Lung (tissue), 12 donors: Measurements from ENCODE around the gene PTPN3. TPM values are rescaled to one million over a fixed set of nuclear protein-coding genes. Genes with fewer than 3 reads are reported as not detected.

Experiments
- ATAC-seq: fragments of 200-7000 bp; cut with Tn5 transposase; one replicate; pipeline ENCODE4 v1.9.1; 2020; ENCODE audit warnings: moderate number of reproducible peaks; ENCODE audit not compliant: insufficient read depth, low FRiP score
- DNase-seq, 3 donors: peaks; one replicate each; pipeline ENCODE4 v3.0.0-alpha.2; 2013 to 2017
- H3K27ac ChIP-seq, 2 donors: one replicate each; pipeline ENCODE4 v1.5.1; 2013; ENCODE audit warnings: mild to moderate bottlenecking in 2 of 2, moderate library complexity in 2 of 2, control low read depth in 1 of 2, inconsistent platforms in 1 of 2, low read depth in 1 of 2, low read length in 1 of 2
- H3K27me3 ChIP-seq, 3 donors: one replicate each; pipeline ENCODE4 v1.5.1; 2013; ENCODE audit warnings: low read length in 2 of 3; ENCODE audit not compliant: control insufficient read depth in 3 of 3, insufficient read depth in 3 of 3
- H3K36me3 ChIP-seq, 4 donors: one replicate each; pipeline ENCODE4 v1.5.1; 2013; ENCODE audit warnings: low read length in 4 of 4, mild to moderate bottlenecking in 1 of 4, moderate library complexity in 1 of 4; ENCODE audit not compliant: control insufficient read depth in 4 of 4, insufficient read depth in 4 of 4
- H3K4me1 ChIP-seq, 5 donors: one replicate each; pipeline ENCODE4 v1.5.1; 2013; ENCODE audit warnings: low read length in 5 of 5, mild to moderate bottlenecking in 2 of 5, moderate library complexity in 1 of 5; ENCODE audit not compliant: control insufficient read depth in 5 of 5, insufficient read depth in 5 of 5
- H3K4me3 ChIP-seq: one replicate; pipeline ENCODE4 v1.5.1; 2013; ENCODE audit warnings: mild to moderate bottlenecking, control low read depth, moderate library complexity
- H3K9ac ChIP-seq, 2 donors: one replicate each; pipeline ENCODE4 v1.5.1; 2013; ENCODE audit warnings: low read length in 2 of 2, control low read depth in 1 of 2; ENCODE audit not compliant: insufficient read depth in 1 of 2
- H3K9me3 ChIP-seq, 4 donors: one replicate each; pipeline ENCODE4 v1.5.1; 2013; ENCODE audit warnings: low read length in 3 of 4, mild to moderate bottlenecking in 1 of 4, moderate library complexity in 1 of 4; ENCODE audit not compliant: control insufficient read depth in 4 of 4, insufficient read depth in 3 of 4
- WGBS, 2 donors: extraction: QIAGEN DNeasy Blood & Tissue Kit; methylation state at CpG; one replicate each; pipeline ENCODE4 v1.1.7; 2013; 5-methylcytosine and 5-hydroxymethylcytosine counted together
- polyA plus RNA-seq, 2 donors: library from polyadenylated mRNA; stranded (reverse); fragments of 200-250 nt; gene quantifications; one replicate each; pipeline ENCODE4 v1.2.1, GENCODE V29; 2013
- total RNA-seq, 2 donors: library from RNA; depleted of rRNA in 1 of 2; stranded (reverse); fragments of >200 nt in 1 of 2; gene quantifications; one replicate each; pipeline ENCODE4 v1.2.1, GENCODE V29; 2014 to 2021
- TF ChIP-seq, protein P1 (sequence below): IDR thresholded peaks from 2 replicates; pipeline ENCODE4 v1.5.1; 2012; ENCODE audit warnings: mild to moderate bottlenecking; ENCODE audit errors: control extremely low read depth, extremely low read depth
- donor health status: control.
- donor health status: control.
- donor health status: Bipolar disorder and iron deficiency.
- donor health status: healthy.
- donor health status: DM: yes; HTN: yes; CAD: no.

PTPN3 gene
- total and polyA plus RNA-seq, 4 donors, result 5.7 to 16.9 (median 11.2) TPM

DNA sequence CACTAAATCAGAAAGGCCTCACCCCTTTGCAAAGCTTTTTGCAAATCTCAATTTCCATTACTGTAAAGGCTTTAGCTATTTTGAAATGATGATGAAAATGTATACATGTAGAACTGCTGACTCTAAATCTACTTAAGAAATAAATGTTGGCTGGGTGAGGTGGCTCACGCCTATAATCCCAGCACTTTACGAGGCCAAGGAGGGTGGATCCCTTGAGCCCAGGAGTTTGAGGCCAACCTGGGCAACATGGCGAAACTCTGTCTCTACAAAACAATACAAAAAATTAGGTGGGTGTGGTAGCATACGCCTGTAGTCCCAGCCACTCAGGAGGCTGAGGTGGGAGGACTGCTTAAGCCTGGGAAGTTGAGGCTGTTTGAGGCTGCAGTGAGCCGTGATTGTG lies 64.6 kb downstream of the PTPN3 start:
- Histone ChIP-seq H3K9ac (no peak overlapping the region), H3K4me3 (no peak overlapping the region), H3K4me1 (peaks cover 0 to 8% (median 0%) of the 10 kb centered on the region in 5 donors), H3K36me3 (peaks cover 0 to 8% (median 0%) of the 10 kb centered on the region in 4 donors), H3K27me3 (no peaks in the 10 kb centered on the region), H3K27ac (no peak overlapping the region), H3K9me3 (peaks cover 0 to 1% (median 0%) of the 10 kb centered on the region in 4 donors)
- DNase-seq (no peak), ATAC-seq (no peak)
- 90 to 93% methylated on average over 5 of the region's 5 CpGs for WGBS, 2 donors
- TF ChIP-seq, protein P1, sequence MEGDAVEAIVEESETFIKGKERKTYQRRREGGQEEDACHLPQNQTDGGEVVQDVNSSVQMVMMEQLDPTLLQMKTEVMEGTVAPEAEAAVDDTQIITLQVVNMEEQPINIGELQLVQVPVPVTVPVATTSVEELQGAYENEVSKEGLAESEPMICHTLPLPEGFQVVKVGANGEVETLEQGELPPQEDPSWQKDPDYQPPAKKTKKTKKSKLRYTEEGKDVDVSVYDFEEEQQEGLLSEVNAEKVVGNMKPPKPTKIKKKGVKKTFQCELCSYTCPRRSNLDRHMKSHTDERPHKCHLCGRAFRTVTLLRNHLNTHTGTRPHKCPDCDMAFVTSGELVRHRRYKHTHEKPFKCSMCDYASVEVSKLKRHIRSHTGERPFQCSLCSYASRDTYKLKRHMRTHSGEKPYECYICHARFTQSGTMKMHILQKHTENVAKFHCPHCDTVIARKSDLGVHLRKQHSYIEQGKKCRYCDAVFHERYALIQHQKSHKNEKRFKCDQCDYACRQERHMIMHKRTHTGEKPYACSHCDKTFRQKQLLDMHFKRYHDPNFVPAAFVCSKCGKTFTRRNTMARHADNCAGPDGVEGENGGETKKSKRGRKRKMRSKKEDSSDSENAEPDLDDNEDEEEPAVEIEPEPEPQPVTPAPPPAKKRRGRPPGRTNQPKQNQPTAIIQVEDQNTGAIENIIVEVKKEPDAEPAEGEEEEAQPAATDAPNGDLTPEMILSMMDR, result no peak

DNA sequence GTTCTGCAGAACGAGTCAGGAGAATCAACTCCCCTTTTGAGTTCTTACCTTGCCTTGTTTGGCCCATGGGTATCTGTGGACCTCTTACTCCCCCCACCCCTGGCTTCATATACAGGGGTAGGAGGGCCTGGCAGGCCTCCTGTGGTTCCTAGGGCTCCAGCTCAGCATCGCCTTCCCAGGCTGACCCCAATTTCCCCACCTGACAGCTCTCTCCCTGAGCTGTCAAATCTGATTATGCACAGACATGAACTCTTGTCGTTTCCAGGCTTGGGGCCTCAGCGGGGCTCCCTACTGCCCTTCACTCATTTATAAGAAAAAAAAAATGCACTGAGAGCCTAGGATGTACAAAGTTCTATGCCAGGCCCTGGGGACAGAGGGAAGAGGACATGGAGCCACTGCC lies 67.9 kb downstream of the PTPN3 start:
- no peaks in the 10 kb centered on the region for H3K9me3 ChIP-seq
- H3K9ac ChIP-seq, result no peak overlapping the region
- ATAC-seq (no peak), DNase-seq (no peak)
- H3K27me3 ChIP-seq, result no peaks in the 10 kb centered on the region
- TF ChIP-seq, protein P1, result no peak
- WGBS, 2 donors, result 53 to 58% methylated on average over 4 of the region's 4 CpGs
- H3K27ac ChIP-seq, result no peak overlapping the region
- peaks cover 0 to 8% (median 1%) of the 10 kb centered on the region in 4 donors for H3K36me3 ChIP-seq
- peaks cover 0 to 6% (median 0%) of the 10 kb centered on the region in 5 donors for H3K4me1 ChIP-seq
- no peak overlapping the region for H3K4me3 ChIP-seq

DNA sequence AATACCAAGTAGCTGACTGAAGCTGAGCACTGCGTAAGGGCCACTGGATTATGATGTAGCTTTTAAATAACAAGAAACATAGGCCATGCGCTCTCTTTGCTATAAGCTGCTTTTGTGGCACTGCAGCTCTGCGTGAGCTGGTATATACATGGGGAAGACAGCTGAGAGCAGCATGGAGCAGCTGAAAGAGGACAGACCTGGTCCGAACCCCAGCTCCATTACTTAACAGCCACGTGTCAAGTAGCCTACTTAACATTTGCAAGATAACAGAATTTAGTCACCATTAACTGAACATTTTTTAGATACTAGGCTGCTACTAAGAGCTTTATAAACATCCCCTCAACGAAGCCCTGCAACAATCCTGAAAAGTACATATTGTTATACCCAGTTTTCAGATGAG lies 69.3 kb downstream of the PTPN3 start:
- H3K27me3 ChIP-seq, result no peaks in the 10 kb centered on the region
- peaks cover 0 to 9% (median 1%) of the 10 kb centered on the region in 4 donors for H3K36me3 ChIP-seq
- ATAC-seq, result no peak
- TF ChIP-seq, protein P1, result no peak
- H3K4me1 ChIP-seq, result peaks cover 0 to 6% (median 0%) of the 10 kb centered on the region in 5 donors
- H3K9ac ChIP-seq, result no peak overlapping the region
- 75 to 86% methylated on average over 6 of the region's 6 CpGs for WGBS, 2 donors
- H3K9me3 ChIP-seq, result no peaks in the 10 kb centered on the region
- no peak for DNase-seq
- peak overlapping the region in 1 of 2 donors; percentile 5 for H3K27ac ChIP-seq
- H3K4me3 ChIP-seq, result no peak overlapping the region

DNA sequence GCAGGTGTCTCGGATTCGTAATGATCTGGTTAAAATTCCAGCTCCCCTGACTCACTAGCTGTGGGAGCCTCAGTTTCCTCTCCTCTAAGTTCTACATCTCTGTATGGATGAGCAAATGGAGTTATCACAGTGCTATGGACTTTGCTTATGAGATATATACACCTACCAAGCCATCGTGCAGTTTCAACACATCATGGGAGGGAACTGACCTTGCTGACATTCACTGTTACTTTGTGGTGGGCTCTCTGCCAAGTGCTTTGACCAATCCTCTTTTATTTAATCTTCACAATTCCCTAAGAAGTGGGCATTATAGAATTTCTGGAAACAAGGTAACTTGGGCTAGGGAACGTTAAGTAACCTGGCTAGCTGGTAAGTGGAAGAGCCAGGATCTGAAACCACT lies 70.2 kb downstream of the PTPN3 start:
- DNase-seq, result no peak
- H3K27me3 ChIP-seq, result no peaks in the 10 kb centered on the region
- WGBS, 2 donors, result 73% methylated on average over 4 of the region's 4 CpGs
- no peaks in the 10 kb centered on the region for H3K9me3 ChIP-seq
- peaks cover 0 to 6% (median 0%) of the 10 kb centered on the region in 5 donors for H3K4me1 ChIP-seq
- H3K36me3 ChIP-seq, result peaks cover 0 to 9% (median 1%) of the 10 kb centered on the region in 4 donors
- no peak overlapping the region for H3K9ac ChIP-seq
- H3K4me3 ChIP-seq, result no peak overlapping the region
- ATAC-seq, result no peak
- H3K27ac ChIP-seq, result peak overlapping the region in 1 of 2 donors; percentile 36
- TF ChIP-seq, protein P1, result no peak
